SK-MEL-5 (cell line): ENCODE results near the gene TRMT11. TPM values are rescaled to one million over a fixed set of nuclear protein-coding genes. Genes with fewer than 3 reads are reported as not detected.
"Not testable (repeated sequence)": the region's sequence is repeated elsewhere in the genome, so short reads cannot be mapped to it uniquely, and the experiment has no call there.

Experiments
- DNase-seq: peaks from one replicate; pipeline ENCODE4 v3.0.0-alpha.2; 2016; ENCODE audit warnings: low read depth, low spot score
- in situ Hi-C: cut with HindIII; loops from 2 replicates; pipeline ENCODE4 v1.10.0; 2016; ENCODE audit warnings: low sequenced_read_pairs, high pct_unique_total_duplicates, low pct_unique_long_range_greater_than_20kb
- polyA plus RNA-seq, 2 experiments: library from polyadenylated mRNA; depleted of rRNA; stranded (reverse); fragments of >200 nt; gene quantifications; 2 replicates each; pipeline ENCODE4 v1.2.3, GENCODE V29; 2015
- total RNA-seq: library from RNA; depleted of rRNA; stranded (reverse); fragments of >200 nt; shearing (Covaris generic); gene quantifications from 2 replicates; pipeline ENCODE4 v1.2.3, GENCODE V29; 2014; rRNA removed

Gene TRMT11
- 19.4 and 21.1 TPM in 2 replicates for total RNA-seq
- 8.2 and 10.2 TPM in 2 replicates for polyA plus RNA-seq (2015; cell fraction: cytosol; rRNA removed)
- 45.5 and 70.6 TPM in 2 replicates for polyA plus RNA-seq (2015; cell fraction: nucleus; rRNA removed)

DNA sequence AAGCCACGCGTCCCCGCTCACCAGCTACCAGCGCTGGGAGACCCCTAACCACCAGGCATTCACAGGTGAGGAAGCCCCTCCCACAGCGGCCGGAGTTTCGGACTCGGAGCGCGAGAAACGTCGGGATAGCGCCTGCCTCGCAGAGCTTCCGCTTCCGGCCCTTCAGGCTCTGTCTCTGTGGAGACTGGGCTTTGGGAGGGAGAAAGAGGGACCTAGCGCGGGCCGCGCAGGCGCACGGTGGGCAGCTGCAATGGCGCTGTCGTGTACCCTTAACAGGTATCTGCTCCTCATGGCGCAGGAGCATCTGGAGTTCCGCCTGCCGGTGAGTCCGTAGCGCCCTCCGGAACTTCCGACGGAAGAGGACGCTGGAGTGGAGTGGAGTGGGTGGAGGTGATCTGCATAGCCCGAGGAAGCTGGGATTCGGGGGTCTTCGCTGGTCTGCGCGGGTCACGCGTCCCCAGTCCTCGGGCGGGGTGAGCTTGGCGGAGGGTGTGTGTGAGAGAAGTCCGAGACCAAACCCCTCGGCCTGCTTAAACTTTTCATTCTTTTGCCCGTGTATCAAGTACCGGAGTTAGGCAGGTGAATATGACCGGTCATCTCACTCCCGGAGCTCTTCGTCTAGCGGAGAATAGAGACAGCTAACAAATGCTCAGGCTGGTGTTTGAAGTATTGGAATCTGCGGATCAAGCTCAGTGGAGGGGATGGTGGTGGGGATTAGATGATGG lies at the start of gene TRMT11:
Gene TRMT11 (plus strand): TSS at position 240 of the 725 bp plus-strand sequence. CDS start 11 bp downstream, at position 251.
- in situ Hi-C loops: no loop called here
- DNase-seq: peak; percentile 90

DNA sequence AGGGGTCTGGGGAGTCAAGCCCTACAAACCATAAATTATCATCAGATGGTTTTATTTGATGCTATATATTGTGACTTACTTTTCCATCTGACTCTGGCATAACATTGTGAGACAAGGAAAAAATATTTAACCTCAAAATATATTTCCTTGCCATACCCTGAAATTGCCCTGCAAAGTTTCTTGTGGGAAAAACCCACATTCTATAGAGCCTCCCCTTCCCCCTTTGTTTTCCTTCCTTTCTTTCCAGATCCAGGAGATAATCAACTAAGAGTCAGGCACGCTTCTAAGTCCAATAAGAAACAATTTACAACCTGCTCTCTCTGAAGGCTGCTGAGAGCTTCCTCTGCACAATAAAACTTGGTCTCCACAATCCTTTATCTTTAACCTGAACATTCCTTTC lies 47.3 kb upstream of the TRMT11 start:
- DNase-seq: no peak
- in situ Hi-C loops: no loop called here

DNA sequence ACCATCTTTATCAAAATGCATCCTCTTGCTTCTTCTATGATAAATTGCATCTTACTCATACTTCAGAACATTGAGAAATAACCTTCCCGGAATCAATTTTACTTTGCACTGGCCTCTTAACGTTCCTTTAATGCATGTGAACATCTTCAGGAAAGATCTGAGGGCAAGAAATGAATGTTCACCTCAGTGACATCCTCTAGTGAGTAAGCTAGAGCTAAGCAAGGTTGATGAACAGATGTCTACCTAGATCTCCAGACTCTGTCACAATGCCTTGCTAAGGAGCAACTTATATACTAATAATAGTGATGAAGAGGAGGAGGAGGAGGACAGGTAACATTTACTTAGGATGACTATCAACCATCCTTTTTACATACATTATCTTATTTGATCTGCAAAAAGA lies 46.5 kb upstream of the TRMT11 start:
- DNase-seq: no peak
- in situ Hi-C loops: no loop called here

DNA sequence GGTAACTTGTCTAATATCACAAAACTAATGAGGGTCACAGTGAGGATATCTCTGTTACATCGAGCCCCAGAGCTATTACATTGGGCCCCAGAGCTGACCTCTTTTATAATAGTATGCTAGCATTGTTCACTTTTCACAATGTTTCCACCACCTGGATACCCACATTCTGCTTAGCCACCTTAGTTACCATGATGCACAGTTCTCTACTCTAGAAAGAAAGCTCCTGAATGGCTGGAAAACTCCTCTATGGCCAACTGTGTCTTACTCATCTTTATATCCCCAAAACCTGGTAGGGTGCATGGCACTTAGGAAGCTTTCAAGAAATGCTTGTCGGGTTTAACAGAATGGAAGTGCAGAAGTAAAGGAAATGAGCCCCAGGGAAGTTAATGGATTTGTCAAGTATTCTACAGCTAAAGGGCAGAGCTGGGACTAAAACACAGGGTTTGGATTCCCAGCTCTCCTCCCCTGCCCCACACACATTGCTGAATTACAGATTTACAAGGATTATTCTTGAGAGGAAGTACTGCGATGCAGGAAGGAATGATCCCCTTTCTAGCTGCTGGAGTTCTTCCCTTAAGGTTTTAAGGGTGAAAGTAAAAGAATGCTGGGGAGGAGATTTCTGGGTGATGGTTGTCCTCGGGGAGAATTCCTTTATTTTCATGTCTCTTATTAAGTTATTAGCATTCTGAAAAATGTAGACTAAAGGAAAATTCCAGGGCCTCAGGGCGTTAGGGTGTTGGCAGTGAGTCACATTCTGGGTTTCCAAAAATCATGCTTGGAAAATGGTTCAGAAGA lies 45.9 kb upstream of the TRMT11 start:
- DNase-seq: no peak

DNA sequence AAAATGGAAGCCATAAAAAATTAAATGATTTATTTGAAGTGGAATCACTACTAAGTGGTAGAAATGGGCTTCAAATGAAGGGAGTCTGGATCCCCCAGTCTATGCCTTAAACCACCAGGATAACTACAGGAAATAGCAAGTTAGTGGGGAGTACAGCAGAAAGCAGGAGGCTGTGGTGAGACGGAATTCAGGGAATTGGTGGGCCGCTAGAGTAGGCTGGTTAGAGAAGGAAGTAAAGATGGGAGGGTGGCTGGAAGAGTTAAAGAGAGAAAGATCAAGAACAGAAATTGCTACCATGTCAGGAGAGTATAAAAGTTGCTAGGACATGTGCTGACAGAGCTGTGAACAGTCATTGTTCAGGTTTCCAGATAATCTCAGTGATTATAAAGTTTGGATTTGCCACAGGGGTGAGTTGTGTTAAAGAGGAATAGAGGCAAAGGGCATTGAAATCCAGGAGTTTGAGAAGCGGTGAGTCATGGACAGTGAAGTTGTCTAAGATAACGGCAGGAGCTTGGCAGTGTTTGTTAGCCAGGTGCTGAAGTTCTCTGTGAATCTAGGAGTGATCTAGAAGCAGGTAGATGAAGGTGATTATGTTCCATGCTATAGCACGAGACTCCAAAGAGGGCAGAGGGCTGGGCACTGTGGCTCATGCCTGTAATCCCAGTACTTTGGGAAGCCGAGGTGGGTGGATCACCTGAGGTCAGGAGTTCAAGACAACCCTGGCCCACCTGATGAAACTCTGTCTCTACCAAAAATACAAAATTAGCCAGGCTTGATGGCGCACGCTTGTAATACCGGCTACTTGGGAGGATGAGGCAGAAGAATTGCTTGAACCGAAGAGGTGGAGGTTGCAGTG lies 43.4 kb upstream of the TRMT11 start:
- no peak for DNase-seq
- in situ Hi-C loops: no loop called here

More for the DNA sequence above, 45.9 kb upstream of the TRMT11 start:
- in situ Hi-C loops: no loop called here

DNA sequence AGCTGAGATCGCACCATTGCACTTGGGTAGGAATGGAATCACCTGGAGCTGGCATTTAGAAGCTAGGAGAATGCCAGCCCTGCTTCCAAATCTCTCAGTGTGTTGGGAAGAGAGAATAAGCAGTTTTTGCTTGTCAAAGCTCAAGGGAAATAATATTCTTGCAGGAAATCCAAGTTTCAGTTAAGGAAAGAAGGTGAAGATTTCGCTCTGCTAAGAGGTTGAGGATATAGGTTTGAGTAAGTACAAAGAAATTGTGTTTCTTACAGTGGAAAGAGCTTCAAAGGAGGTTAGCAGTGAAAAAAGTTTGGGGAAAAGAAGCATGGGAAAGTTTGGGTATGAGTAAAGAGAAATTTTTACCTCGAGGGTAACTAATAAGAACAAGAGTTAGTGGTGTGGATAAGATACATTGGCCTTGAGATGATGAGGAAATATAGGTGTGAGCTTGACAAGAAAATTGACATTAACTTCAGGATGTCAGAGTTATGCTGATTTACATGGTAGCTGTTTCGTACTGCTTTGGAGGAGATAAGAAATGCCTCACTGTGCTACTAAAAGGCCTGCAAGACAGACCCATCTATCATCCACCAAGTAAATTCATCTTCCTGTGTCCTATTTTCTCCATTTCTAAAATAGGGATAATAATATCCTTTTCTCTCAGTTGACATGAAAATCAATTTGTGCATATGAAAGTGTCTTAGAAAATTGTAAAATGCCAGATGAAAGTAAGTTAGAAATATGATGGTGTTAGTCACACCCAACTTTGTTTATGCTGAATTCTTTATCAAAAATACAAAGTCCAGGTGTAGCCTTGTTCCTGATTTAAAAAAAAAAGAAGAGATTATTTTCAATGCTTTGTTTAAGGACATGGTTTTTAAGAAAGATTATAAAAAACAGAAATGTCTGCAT lies 42.6 kb upstream of the TRMT11 start:
- in situ Hi-C loops: no loop called here
- no peak for DNase-seq

DNA sequence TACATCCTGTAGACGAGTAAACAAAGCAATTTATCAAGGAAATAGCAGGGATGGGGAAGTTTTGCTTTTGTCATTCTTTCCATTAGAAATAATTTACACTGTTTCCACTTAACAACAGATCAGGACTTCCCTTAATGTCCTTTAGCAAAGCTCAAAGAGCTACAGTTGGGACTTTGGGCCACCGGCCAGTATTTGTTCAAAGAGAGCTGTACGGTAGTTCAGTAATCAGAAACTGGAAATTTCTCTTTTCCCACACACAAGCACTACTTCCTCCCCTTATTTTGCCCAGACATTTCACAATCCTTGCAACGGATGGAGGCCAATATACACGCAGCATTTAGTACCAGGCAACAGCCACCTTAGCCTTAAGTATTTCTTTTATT lies 41.9 kb upstream of the TRMT11 start:
- in situ Hi-C loops: no loop called here
- no peak for DNase-seq

DNA sequence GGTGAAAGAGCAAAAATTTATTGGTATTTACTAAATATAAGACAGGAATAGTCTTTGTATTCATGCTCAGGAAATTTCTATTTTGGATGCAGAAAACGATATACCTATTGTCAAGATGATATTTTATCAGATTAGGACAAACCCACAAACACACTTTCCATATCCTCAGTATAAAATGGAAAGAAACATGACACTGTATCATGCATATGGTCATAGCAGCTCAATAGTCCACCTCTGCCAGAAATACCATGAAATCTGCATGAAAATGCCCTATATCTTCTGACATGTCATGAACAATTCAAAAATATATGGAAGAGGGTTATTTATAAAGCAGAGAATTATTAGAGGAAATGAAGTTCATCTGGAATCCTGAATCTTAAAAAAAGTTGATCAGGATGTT lies 41.4 kb upstream of the TRMT11 start:
- no peak for DNase-seq
- in situ Hi-C loops: no loop called here

DNA sequence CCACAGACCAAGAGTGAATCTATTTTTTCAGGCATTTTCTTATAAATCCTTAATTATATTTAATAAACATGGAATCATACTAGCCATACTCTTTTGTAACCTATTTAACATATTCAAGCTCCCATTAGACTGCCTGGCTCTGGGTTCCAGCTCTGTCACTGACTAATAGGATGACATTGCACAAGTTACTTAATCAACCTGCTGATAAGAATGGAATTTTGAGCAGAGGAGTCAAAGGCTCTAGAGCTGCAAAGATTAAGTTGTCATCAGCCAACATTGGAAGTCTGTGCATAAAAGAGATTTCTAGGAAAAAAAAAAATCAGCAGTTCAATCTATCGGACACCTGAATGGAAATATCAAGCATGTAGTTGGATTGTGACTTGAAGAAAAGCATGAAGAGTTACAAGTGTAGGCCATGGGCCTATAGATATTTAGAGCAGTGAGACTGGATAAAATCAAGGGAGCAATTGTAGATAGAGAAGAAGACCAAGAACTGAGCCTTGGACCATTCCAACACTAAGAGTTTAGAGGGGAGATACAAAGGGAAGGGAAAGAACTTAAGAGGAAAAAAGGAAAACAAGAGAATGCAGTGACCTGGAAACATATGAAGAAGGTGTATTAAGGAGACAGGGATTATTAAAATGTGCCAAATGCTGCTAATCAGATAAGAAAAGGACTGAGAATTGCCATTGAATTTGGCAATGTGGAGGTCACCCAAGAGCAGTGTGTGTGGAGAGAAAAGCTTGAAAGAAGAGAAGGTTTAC lies 40.8 kb upstream of the TRMT11 start:
- in situ Hi-C loops: no loop called here
- no peak for DNase-seq

DNA sequence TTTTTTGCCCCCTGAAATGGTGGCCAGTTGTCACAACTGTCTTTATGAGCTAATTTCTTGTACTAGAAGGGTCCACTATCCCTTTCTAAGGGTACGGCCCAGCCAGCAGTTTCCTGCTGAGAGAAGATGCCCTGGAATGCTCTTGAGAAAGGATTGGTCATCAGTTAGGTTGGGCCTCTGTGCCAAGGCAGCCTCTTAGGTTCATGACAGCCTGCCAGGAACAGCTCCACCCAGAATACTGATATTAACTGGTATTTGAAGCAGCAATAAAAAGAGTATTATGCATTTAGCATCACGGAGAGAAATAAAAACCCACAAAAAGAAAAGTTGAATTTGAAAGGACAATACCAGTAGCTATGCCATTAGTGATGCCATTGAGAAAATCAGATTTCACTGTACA lies 38.7 kb upstream of the TRMT11 start:
- in situ Hi-C loops: no loop called here
- DNase-seq: no peak

DNA sequence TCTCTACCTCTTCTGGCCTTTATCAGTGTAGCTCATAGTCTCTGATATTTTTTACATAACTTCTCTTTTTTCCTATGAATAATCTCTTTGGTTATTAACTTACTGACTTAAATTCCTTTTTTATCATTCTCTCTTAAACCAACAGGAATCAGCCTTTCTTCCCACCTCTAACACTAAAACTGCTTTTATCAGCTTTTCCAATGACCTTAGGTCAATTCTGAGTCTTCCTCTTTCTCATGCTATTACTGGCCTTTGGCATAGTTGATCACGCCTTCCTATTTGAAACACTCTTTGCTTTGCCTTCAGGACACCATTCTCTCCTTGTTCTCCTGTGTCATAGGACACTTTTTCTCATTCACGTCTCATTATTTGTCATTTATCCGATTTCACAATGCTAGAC lies 37.9 kb upstream of the TRMT11 start:
- in situ Hi-C loops: no loop called here
- DNase-seq: no peak

DNA sequence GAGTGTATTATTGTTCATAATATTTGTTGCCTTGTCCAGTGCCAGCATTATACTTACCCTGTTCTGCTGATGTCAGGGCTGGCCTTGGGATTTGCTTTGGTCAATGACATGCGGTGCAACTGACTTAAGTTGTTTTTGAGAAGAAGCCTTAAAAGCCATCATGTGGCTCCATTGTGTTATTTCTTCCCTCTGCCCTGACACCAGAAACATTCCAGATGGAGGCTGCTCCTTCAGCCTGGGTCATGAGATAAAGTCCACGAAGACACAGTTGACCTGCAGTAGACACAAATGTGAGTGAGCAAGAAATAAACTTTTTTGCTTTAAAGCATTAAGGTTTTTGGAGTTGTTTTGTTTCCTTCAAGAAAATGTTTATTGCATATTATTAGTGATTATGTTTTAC lies 37.3 kb upstream of the TRMT11 start:
- DNase-seq: no peak
- in situ Hi-C loops: no loop called here

DNA sequence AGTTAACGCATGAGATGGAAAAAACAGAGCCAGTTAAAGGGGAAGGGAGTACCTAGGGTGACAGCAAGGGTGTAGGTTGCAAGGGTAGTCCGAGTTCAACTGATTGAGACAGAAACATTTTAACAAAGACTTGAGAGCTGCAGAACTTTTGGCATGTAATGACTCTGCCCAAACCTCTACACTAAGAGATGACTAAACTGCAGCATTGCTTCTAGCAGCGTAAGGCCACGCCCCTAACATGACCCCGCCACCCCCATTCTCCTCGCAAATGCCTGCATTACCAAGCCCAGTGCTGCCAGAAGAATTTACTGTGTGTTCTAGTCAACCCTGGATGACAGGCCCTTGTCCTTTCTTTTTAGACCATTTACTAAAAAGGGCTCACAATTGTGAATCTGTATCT lies 36.0 kb upstream of the TRMT11 start:
- in situ Hi-C loops: no loop called here
- no peak for DNase-seq

DNA sequence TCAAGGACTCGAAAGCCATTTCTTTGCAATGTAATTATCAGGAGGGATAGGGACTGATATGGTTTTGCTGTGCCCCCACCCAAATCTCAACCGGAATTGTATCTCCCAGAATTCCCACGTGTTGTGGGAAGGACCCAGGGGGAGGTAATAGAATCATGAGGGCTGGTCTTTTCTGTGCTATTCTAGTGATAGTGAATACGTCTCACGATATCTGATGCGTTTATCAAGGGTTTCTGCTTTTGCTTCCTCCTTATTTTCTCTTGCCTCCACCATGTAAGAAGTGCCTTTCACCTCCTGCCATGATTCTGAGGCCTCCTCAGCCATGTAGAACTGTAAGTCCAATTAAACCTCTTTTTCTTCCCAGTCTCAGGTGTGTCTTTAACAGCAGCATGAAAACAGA lies 35.6 kb upstream of the TRMT11 start:
- DNase-seq, in situ Hi-C loops: not testable (repeated sequence)

DNA sequence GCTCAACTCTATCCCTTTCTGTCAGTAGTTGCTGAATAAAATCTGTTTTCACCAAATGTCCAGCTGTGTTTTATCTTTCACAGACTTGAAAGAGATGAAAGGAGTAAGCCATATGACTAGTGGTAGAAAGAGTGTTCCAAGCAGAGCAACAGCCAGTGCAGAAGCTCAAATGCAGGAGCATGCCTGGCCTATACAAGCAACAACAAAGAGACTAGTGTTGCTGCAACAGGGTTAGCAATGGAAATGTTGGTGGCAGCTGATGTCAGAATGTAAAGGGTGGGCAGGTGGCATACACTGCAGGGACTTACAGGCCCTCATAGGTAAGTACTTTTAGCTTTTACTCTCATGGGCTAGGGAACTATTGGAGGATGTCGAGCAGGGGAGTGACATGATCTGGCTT lies 35.0 kb upstream of the TRMT11 start:
- in situ Hi-C loops: no loop called here
- peak; percentile 15 for DNase-seq

DNA sequence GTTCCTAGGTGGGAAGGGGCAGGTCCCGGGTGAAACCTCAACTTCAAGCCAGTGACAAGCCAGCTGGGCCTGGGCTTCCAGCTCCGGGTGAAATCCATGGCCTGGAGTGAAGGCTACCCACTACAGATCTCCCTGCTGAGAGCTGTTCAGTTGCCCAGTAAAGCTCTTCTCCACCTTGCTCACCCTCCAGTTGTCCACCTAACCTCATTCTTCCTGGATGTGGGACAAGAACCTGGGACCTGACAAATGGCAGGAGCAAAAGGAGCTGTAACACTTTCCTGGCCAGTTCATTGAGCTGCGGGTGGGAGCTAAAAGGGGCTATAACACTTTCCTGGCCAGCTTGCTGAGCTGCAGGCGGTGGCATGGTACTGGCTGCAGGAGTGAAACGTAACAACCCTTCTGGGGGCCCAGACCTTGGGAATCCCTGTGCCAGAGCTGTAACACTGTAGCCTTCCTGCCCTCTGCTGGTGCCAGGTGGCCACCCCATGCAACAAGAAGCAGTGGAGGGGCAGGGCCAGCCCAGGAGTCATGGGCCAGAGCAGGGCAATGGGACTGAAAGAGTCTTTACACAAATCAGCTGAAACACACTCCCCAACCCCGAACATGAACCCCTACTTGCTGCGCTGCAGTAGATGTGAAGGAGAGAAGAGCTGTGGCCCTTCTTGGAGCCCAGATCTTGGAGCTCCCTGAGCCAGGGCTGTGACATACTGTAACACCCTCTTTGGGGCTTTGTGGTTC lies 33.4 kb upstream of the TRMT11 start:
- in situ Hi-C loops: no loop called here

More for the DNA sequence above, 33.4 kb upstream of the TRMT11 start:
- peak; percentile 71 for DNase-seq
